GM19351 (cell line): ENCODE data around the gene F8A1.
"Not testable (repeated sequence)": the region's sequence is repeated elsewhere in the genome, so short reads cannot be mapped to it uniquely, and the experiment has no call there.

ENCODE experiments used
- ATAC-seq: cut with Tn5 transposase; IDR thresholded peaks from one replicate; pipeline ENCODE4 v1.9.1; 2021; ENCODE audit warnings: mild to moderate bottlenecking, moderate library complexity; ENCODE audit not compliant: unreplicated experiment

Gene F8A1

DNA sequence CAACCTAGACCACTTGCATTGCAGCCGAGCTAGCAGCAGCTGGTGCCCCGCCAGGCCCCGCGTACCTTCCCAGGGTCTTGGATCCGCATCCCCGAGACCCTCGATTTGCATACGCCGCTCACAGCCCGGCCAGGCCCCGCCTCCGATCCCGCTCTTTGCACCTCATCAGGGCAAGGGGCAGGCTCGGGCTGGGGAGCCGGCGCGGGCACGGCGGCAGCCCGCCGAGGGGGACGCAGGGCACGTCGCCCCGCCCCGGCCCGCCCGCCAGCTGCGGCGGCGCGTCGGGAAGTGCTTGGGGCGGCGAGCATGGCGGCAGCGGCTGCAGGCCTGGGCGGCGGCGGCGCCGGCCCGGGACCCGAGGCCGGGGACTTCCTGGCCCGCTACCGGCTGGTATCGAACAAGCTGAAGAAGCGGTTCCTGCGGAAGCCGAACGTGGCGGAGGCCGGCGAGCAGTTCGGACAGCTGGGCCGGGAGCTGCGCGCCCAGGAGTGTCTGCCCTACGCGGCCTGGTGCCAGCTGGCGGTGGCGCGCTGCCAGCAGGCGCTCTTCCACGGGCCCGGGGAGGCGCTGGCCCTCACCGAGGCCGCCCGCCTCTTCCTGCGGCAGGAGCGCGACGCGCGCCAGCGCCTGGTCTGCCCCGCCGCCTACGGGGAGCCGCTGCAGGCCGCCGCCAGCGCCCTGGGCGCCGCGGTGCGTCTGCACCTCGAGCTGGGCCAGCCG lies at the start of gene F8A1:
Gene F8A1 (plus strand): TSS at position 287 of the 720 bp plus-strand sequence. CDS start 20 bp downstream, at position 307.
- ATAC-seq = peak; percentile 53

DNA sequence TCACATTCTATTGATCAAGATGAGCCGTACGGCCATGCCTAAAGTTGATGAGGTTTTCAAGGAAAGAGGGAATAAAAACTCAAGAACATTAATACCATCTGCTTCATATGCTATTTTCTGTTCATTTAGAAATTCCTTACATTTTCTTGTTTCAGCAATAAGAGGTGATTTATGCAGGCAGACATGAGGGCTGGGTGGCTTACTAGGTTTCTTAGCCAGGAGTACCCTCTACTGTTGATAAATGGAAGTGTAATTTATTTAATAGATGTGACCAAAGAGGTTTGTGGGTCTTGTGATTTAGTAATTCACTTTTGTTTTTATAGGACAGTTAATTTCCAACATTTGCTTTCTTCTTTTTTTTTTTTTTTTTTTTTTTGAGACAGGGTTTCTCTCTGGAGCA lies 45.3 kb upstream of the F8A1 start:
- ATAC-seq = no peak

DNA sequence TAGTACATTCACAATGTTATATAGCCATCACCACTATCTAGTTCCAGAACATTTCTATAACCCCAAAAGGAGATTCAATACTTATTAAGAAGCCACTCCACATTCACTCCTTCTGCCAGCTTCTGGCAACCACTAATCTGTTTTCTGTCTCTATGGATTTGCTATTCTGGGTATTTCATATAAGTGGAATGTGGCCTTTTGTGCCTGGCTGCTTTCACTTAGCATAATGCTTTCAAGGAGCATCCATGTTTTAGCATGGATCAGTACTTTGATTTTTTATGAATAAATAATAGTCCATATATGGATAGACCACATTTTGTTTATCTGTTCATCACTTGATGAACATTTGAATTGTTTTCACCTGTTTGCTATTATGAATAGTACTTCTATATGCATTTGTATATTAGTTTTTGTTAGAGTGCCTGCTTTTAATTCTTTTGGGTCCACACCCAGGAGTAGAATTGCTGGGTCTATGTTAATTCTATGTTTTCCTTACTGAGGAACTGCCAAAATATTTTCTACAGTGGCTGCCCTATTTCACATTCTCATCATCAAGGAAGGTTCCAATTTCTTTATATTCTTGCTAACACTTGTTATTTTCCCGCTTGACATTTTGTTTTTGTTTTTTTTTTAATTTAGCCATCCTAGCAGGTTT lies 35.1 kb upstream of the F8A1 start:
- no peak for ATAC-seq

DNA sequence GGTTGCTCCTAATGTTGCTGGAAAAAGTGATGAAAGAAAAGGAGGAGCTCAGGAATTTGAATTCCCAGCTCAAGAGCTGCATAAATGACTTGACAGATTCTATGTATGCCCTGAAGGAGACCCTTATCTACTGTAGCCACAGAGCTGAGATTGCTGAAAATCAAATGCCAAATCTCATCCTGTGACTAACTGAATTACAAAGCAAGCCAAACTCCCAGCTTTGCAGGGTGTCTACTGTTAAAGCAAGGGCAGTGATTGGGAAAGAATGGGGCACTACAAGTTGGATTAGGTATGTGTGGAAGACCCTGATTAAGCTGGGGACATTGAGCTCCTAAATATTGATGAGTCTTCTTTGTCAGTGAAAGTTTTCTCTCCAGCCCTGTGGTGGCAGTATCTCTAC lies 30.9 kb upstream of the F8A1 start:
- ATAC-seq = no peak

DNA sequence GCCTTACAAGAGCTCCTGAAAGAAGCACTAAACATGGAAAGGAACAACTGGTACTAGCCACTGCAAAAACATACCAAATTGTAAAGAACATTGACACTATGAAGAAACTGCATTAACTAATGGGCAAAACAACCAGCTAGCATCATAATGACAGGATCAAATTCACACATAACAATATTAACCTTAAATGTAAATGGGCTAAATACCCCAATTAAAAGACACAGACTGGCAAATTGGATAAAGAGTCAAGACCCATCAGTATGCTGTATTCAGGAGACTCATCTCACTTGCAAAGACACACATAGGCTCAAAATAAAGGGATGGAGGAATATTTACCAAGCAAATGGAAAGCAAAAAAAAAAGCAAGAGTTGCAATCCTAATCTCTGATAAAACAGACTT lies 17.6 kb upstream of the F8A1 start:
- ATAC-seq = not testable (repeated sequence)

DNA sequence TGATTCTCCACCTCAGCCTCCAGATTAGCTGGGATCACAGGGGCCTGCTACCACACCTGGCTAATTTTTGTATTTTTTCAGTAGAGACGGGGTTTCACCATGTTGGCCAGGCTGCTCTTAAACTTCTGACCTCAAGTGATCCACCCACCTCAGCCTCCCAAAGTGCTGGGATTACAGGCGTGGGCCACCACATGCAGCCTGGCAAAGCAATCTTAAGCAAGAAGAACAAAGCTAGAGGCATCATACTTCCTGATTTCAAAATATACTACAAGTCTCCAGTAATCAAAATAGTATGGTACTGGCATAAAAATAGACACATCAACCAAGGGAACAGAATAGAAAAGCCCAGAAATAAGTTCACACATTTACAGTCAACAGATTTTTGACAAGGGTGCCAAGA lies 12.8 kb upstream of the F8A1 start:
- no peak for ATAC-seq

DNA sequence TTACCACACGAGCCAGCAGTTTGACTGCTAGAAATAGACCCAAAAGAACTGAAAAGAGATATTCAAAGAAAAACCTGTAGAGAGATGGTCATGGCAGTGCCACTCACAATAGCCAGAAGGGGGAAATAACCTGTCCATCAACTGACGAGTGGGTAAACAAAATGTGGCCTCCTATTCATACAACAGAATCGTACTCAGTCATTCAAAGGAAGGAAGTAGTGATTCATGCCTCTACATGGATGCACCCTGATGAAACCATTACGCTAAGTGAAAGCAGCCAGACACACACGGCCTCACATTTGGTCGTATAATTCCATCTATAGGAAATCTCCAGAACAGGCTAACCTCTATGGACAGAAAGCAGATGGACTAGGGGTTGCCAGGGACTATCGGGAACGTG lies 2.1 kb upstream of the F8A1 start:
- not testable (repeated sequence) for ATAC-seq

DNA sequence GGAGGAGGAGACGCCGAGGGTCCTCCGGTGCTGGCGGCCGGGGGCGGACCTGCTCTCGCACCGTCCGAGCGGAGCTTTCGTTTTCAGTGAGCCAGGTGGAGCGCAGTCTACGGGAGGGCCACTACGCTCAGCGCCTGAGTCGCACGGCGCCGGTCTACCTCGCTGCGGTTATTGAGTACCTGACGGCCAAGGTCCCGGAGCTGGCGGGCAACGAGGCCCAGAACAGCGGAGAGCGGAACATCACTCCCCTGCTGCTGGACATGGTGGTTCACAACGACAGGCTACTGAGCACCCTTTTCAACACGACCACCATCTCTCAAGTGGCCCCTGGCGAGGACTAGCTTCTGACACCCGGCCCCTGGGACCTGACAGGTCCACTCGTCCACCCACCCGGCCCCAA lies 1.1 kb upstream of the F8A1 start:
- ATAC-seq = not testable (repeated sequence)

DNA sequence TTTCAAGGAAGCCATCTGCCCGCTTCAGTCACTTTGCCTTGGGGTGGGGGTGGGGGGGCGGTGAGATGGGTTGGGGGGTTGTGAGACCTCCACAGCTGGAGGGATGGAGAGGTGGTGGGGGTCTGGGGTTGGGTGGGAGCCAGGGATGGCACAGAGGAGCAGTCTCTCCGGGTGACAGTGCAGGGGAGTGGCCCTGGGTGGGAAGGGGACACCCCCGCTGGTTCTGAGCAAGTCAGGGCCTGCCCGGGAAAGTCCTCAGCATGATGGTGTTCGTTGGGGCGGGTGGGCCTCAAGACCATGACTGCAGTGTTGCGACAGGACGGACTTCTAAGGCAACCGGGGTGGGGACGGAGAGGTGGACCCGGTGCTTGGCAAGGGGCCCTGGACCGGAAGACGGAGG lies 606 bp upstream of the F8A1 start:
- ATAC-seq = not testable (repeated sequence)

DNA sequence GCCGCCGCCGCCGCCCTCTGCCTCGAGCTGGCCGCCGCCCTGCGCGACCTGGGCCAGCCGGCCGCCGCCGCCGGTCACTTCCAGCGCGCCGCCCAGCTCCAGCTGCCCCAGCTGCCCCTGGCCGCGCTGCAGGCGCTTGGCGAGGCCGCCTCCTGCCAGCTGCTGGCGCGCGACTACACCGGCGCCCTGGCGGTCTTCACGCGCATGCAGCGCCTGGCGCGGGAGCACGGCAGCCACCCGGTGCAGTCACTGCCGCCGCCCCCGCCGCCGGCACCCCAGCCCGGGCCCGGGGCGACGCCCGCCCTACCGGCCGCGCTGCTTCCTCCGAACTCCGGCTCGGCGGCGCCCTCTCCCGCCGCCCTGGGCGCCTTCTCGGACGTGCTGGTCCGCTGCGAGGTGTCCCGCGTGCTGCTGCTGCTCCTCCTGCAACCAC lies 650 bp downstream of the F8A1 start:
- ATAC-seq = peak; percentile 45

DNA sequence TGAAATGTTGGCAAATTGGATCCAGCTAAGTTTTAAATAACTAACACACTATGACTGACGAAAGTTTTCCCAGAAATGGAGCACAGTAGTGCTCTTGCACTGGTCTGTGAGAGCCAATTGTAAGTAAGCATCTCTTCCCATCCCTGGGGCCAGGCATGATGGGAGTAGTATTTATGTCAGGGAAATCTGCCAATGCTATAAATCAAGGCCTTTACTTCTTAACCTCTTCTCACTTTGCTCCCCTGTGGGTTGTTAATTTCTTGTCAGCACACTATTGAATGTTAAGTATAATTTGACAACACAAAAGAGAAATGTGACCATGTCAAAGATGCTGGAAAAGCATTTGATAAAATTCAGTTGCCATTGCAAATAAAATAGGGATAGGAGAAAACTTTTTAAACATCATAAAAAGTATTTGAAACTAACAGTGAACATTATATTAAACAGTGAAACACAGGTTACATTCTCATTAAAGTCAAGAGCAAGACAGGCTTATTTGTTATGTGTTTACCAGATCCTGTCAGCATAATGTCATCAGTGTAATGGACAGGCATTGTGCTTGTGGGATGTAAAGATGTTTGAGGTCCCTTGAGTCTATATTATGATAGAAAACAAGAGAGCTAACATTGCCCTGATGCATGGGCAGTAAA lies 5.0 kb downstream of the F8A1 start:
- no peak for ATAC-seq

DNA sequence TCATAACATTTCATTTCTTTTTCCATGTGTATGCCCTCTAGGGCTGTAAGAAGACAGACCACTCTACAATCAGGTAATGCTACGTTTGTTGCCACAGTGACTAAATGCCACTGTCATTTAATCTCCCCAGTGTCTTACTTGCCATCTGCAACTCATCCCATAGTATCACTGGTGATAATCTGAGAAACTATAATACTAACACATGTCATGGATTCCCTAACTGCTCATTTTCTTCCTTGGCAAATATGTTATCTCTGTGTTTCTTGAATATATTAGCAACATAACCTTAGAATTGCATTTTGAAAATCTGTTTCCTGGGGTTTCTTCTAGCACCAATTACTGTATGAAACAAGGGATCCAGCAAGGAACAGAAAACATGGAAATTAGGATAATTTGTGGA lies 6.1 kb downstream of the F8A1 start:
- ATAC-seq = no peak

DNA sequence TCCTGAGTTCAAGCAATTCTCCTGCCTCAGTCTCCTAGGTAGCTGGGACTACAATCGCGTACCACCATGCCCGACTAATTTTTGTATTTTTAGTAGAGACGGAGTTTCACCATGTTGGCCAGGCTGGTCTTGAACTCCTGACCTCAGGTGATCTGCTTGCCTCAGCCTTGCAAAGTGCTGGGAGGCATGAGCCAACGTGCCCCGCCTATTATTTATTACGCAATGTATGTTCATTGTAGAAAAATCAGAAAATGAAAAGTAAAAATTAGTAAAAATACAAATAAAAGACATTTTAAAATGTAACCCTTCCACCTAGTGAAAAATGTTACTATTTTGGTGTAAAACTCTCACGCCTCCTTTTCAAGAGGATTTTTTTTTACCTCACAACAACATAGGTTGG lies 14.2 kb downstream of the F8A1 start:
- ATAC-seq = no peak

DNA sequence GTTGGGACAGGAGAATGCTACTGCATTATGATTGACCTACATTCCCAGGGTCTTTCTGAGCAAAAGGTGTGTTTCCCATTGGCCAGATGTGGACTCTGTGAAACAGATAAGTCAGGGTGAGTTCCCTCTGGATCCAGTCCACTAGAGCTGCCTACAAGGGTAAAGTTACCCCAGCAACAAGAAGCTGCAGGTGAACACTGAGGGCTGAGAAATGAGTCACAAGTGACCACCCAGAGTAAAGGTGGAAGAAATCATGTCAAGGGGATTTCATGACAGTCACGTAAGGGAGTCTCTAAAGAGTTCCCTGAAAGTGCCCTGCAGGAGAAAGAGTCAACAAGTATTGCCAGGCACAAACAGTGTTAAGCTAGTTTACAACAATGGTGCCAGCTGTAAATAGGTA lies 16.3 kb downstream of the F8A1 start:
- no peak for ATAC-seq

DNA sequence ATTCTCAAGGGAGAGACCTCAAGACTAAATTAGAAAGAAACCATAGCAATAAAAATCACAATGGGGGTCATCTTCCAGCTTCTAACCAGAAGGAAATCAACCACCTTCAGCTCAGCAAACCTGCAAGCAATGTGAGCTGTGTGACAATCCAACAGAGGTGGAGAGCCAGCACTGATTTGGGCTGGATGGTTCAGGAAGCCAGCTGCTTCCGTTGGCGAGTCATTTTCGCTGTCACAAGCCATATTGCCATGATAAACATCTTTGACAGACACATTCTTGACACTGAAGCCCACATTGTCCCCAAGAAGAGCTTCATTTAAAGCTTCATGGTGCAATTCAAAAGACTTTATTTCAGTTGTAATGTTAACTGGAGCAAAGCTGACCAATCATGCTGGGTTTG lies 22.7 kb downstream of the F8A1 start:
- ATAC-seq = no peak

DNA sequence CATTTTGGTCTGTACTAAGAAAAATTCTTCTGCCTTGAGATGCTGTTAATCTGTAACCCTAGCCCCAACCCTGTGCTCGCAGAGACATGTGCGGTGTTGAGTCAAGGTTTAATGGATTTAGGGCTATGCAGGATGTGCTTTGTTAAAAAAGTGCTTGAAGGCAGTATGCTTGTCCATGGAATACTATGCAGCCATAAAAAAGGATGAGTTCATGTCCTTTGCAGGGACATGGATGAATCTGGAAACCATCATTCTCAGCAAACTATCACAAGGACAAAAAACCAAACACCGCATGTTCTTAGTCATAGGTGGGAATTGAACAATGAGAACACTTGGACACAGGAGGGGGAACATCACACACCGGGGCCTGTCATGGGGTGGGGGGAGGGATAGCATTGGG lies 23.9 kb downstream of the F8A1 start:
- ATAC-seq = not testable (repeated sequence)

DNA sequence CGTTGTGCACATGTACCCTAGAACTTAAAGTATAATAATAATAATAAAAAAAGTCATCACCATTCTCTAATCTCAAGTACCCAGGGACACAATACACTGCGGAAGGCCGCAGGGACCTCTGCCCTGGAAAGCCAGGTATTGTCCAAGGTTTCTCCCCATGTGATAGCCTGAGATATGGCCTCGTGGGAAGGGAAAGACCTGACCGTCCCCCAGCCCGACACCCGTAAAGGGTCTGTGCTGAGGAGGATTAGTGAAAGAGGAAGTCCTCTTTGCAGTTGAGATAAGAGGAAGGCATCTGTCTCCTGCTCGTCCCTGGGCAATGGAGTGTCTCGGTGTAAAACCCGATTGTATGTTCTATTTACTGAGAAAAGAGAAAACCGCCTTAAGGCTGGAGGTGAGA lies 24.4 kb downstream of the F8A1 start:
- not testable (repeated sequence) for ATAC-seq

DNA sequence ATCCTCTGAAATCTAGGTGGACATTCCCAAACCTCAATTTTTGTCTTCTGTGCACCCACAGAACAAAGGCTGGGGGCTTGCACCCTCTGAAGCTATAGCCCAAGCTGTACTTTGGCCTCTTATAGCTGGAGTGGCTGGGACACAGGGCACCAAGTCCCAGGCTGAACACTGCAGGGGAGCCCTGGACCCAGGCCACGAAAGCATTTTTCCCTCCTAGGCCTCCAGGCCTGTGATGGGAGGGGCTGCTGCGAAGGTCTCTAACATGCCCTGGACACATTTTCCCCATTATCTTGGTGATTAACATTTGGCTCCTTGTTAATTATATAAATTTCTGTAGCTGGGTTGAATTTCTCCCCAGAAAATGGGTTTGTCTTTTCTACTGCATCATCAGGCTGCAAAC lies 27.9 kb downstream of the F8A1 start:
- ATAC-seq = no peak

DNA sequence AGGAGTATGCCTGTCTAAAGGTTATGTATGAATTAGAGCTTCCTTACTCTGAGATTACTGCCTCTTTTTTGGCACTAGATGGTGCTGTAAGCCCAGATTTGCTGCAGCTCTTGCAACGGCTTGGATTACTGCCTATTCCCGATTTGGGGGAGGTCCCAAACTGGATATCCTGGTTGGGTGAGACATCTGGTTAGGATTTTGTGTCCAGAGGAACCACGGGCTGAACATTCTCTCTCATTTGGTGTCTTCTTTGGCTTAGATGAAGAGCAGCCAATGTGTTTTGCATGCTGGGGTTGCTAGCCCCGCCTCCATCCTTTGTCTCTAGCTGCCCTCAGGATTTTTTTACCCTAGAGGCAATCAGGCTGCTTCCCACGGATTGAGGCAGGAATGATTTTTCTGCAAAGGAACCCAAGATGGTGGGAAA lies 31.9 kb downstream of the F8A1 start:
- no peak for ATAC-seq

DNA sequence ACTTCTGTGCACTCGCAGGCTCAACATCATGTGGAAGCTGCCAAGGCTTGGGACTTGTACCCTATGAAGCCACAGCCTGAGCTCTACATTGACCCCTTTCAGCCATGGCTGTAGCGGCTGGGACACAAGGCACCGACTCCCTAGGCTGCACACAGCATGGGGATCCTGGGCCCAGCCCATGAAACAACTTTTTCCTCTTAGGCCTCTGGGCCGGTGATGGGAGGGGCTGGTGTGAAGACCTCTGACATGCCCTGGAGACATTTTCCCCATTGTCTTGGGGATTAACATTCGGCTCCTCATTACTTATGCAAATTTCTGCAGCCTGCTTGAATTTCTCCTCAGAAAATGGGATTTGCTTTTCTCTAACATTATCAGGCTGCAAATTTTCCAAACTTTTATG lies 38.6 kb downstream of the F8A1 start:
- ATAC-seq = not testable (repeated sequence)
